ENCODE measurements around the gene ARMCX5.

The ARMCX5 gene

DNA sequence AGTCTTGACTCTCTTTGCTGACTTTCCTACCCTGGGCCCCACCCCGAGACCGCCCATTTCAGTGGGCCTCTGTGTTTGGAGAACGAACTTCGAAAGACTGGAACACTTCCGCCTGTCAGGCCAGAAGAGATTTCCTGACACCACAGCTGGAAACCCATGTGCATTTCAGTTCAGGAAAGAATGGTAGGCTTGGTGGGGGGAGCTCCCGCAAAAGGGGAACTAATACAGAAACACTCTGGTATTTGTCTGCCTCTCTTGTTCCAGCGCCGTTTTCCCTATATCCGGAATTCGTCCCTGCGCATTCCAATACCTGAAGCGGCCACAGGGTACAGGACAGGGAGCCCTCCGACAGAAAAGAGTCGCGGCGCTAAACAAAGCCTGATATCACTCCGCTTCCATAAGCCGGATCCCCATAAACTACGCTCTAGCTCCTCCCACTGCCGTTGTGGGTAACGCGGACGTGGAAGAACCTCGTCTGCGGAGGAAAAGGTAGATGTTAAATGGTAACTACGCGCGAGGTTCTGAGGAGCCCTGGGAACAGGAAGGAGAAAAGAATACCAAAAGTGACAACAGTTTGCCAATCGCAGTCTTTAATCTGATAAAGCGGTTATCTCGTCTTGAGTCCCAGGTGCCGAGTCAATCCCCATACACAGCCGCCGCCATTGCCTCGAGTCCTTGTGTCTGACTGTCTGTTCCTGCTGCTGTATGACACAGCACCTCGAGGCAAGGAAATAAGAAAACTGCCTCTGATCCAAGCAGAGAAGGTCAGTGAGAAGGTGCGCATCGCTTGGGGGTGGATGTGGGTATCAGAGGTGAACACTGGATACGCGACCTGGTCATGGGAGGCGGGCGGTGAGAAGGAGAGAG is at the start of gene ARMCX5:
Gene ARMCX5, plus strand, starts transcription at position 432 of the 867 bp plus-strand sequence. CDS start 2,627 bp downstream, outside the sequence.
- peak; percentile 57 for DNase-seq (ENCODE audit: low spot score)
- peak; percentile 44 for FAIRE-seq

DNA sequence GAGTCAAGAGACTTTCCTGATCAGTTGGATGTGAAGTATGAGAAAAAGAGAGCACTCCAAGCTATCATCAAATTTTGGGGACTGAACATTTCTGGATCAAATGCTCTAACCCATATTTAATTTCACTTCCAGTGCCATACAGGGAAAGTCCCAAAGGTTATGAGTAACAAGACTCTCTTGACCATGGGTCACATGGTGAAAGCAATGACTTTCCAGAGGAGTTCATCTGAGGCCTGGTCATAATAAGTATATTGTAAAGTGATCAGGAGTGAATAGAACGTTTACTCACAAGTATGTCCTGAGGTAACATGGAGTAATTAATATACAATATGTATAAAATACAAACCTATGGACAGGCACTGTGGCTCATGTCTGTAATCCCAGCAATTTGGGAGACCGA is 40.7 kb upstream of the ARMCX5 start:
- no peak for FAIRE-seq

GRCh38 chrX:102560423-102561068 is 38.8 kb upstream of the ARMCX5 start:
- FAIRE-seq: no peak

More for the DNA sequence above, 40.7 kb upstream of the ARMCX5 start:
- DNase-seq (ENCODE audit: low spot score): no peak

GRCh38 chrX:102580891-102581290 is 18.4 kb upstream of the ARMCX5 start:
- DNase-seq (ENCODE audit: low spot score) (no peak), FAIRE-seq (no peak)

More at GRCh38 chrX:102560423-102561068, 38.8 kb upstream of the ARMCX5 start:
- no peak for DNase-seq (ENCODE audit: low spot score)

DNA sequence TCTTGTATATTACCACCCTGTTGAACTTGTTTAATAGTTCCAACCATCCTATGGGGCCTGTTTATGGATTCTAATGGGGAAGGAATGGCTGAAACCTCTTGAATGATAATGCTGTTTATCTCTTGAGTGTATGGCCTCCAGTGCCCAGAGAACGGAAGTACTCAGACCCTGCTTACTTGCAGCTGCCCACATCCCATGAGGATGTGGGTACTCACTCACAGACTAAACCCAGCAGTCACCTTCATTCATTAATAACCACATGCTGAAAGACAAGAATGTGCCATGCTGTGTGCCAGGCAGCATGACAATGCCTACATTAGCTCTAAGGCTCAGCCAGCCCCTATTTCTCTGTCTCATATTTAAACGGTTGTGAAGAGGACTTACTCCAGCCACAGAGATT is 5.9 kb upstream of the ARMCX5 start:
- FAIRE-seq (no peak), DNase-seq (ENCODE audit: low spot score) (no peak)

- FAIRE-seq (no peak), DNase-seq (ENCODE audit: low spot score) (no peak)
Observed at GRCh38 chrX:102599951-102600579, 750 bp downstream of the ARMCX5 start.

DNA sequence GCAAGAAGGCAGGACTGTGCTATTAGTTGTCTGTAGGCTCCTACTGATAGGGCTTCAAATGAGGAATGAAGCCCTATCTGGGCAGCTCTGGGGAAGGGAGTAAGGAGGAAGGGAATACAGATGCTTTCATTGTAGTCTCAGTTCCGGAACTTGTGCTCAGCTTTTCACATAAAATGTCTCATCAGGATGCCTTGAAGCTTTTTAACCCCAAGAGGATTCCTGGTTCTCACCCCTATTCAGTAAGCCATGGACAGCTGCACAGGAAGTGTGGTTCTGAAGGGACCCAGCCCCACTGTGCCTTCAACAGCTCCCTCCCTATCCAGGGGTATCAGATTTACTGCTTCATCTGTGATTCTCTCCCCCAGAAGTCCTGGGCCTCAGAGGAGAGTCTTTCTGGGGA is 5.0 kb downstream of the ARMCX5 start:
- FAIRE-seq: no peak
- no peak for DNase-seq (ENCODE audit: low spot score)

GRCh38 chrX:102606115-102606514 is 6.8 kb downstream of the ARMCX5 start:
- DNase-seq (ENCODE audit: low spot score) (no peak), FAIRE-seq (no peak)

GRCh38 chrX:102610905-102611304 is 11.6 kb downstream of the ARMCX5 start:
- DNase-seq (ENCODE audit: low spot score) (no peak), FAIRE-seq (no peak)

- DNase-seq (ENCODE audit: low spot score) (no peak), FAIRE-seq (no peak)
Observed at GRCh38 chrX:102624105-102624504, 24.8 kb downstream of the ARMCX5 start.

DNA sequence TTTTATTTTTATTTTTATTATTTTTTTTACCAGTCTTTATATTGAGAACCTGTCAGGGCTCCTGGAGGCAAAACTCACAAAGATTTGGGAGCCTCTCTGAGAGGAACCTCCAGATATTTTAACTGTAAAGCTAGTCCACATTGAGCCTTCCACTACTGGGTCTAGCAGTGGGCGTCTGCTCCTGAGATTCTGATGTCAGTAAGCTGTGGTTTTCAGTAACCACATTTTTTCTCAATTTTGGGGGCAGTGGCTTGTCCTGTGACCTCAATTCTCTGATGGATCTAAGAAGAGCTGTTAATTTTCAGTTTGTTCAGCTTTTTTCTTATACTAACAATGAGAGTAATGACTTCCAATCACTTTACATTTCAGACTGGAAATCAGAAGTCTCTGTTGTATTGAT is 28.3 kb downstream of the ARMCX5 start:
- DNase-seq (ENCODE audit: low spot score) (no peak), FAIRE-seq (no peak)

- FAIRE-seq (no peak), DNase-seq (ENCODE audit: low spot score) (no peak)
Observed at GRCh38 chrX:102637561-102637960, 38.2 kb downstream of the ARMCX5 start.

DNA sequence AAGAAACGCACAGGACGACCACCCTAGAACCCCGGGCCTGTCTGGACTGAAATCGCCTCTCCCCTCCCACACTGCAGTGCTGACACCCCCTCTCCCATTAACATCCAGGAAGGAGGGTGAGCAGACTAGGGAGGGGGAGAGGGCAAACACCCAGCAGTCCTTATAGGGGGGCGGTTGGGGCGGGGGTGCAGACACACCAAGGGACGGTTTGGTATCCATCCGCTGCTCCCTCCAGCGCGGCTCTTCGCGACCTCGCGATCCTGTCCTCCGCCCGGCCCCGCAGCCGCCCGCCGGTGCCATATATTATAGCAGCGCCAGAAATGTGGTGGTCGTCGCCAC is 51.6 kb downstream of the ARMCX5 start:
- DNase-seq (ENCODE audit: low spot score) (no peak), FAIRE-seq (no peak)

GRCh38 chrX:102651242-102652011 is 52.1 kb downstream of the ARMCX5 start, which contains the start of gene GPRASP1:
Gene GPRASP1 (plus strand): TSS chrX:102651483. CDS start chrX:102653914, 2,431 bp downstream.
- no peak for FAIRE-seq
- DNase-seq (ENCODE audit: low spot score): no peak

GRCh38 chrX:102652031-102652688 is 52.8 kb downstream of the ARMCX5 start:
- DNase-seq (ENCODE audit: low spot score): no peak
- no peak for FAIRE-seq
